ENCODE data around the gene ZNF311.
"Not testable (repeated sequence)": the region's sequence is repeated elsewhere in the genome, so short reads cannot be mapped to it uniquely, and the experiment has no call there.

DNA sequence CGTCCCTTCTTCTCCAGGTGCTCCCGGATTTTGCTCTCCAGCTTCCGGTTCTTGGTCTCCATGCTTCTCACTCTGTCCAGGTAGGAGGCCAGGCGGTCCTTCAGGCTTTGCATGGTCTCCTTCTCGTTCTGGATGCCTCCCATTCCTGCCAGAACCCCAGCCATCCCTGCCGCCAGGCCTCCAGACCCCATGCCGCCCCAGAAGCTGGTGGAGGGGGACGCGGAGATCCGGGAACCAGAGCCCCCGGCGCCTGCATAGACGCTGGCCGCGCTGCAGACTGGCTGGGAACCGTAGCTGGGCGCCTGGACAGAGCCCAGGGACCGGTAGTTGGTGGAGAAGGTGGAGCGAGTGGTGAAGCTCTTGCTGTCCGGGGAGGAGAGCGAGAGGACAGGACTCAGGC is 35.1 kb downstream of the ZNF311 start:
- TF ChIP-seq GABPA (IDR thresholded peaks at IDR 0.05; ENCODE audit: low read depth, low read length); GABPA (CRISPR knock-in tag; IDR thresholded peaks at IDR 0.05; ENCODE audit: low read depth); POLR2AphosphoS5 (IDR thresholded peaks at IDR 0.05; ENCODE audit: low read depth, low read length): not testable (repeated sequence)
